Vagina (tissue), 2 donors: ENCODE data around the gene NPS.

Source experiments
- CTCF ChIP-seq, 3 experiments: fragments of 450-650 bp in 2 of 3; fragments of 200-600 bp in 1 of 3; sonication (generic) in 1 of 3; IDR thresholded peaks; one replicate each; pipeline ENCODE4 v1.5.1; 2017 to 2019; ENCODE audit warnings: antibody characterized with exemption in 3 of 3, mild to moderate bottlenecking in 2 of 3, moderate library complexity in 2 of 3
- POLR2A ChIP-seq, 2 donors: fragments of 450-650 bp; IDR thresholded peaks; one replicate each; pipeline ENCODE4 v1.6.1; 2017; ENCODE audit warnings: antibody characterized with exemption in 2 of 2, mild to moderate bottlenecking in 2 of 2, moderate library complexity in 2 of 2
- POLR2AphosphoS5 ChIP-seq, 2 donors: sonication (generic); formaldehyde crosslinking; IDR thresholded peaks; one replicate each; pipeline ENCODE4 v1.9.0; 2017; ENCODE audit warnings: antibody characterized with exemption in 2 of 2, mild to moderate bottlenecking in 2 of 2, low read depth in 1 of 2; ENCODE audit not compliant: insufficient read depth in 1 of 2

- no peak for TF ChIP-seq POLR2AphosphoS5 (IDR thresholded peaks at IDR 0.05; ENCODE audit: insufficient read depth in 1 of 2, low read depth in 1 of 2)
- TF ChIP-seq CTCF (IDR thresholded peaks at IDR 0.05), result no peak
- no peak for TF ChIP-seq POLR2A (IDR thresholded peaks at IDR 0.05)
Observed at GRCh38 chr10:127527891-127528290, 21.2 kb upstream of the NPS start.
